Glutamatergic neuron (in vitro differentiated cells): ENCODE data around the gene ATM. TPM values are rescaled to one million over a fixed set of nuclear protein-coding genes. Genes with fewer than 3 reads are reported as not detected.

Experiments
- DNase-seq: peaks from one replicate; pipeline ENCODE4 v3.0.0; 2022
- H3K27ac Mint-ChIP-seq: one replicate; pipeline ENCODE4 v1.8.0; 2020; ENCODE audit warnings: mild to moderate bottlenecking, mixed read lengths, inconsistent platforms; ENCODE audit not compliant: unreplicated experiment
- H3K27me3 Mint-ChIP-seq: one replicate; pipeline ENCODE4 v1.8.0; 2020; ENCODE audit warnings: mild to moderate bottlenecking, moderate library complexity, mixed read lengths, inconsistent platforms; ENCODE audit not compliant: unreplicated experiment
- H3K36me3 Mint-ChIP-seq: one replicate; pipeline ENCODE4 v1.8.0; 2020; ENCODE audit warnings: mild to moderate bottlenecking, mixed read lengths, inconsistent platforms; ENCODE audit not compliant: unreplicated experiment
- H3K4me1 Mint-ChIP-seq: one replicate; pipeline ENCODE4 v1.8.0; 2020; ENCODE audit warnings: mild to moderate bottlenecking, low read depth, mixed read lengths, inconsistent platforms; ENCODE audit not compliant: unreplicated experiment
- H3K4me3 Mint-ChIP-seq: one replicate; pipeline ENCODE4 v1.8.0; 2020; ENCODE audit warnings: mild to moderate bottlenecking, mixed read lengths, inconsistent platforms; ENCODE audit not compliant: unreplicated experiment
- H3K9me3 Mint-ChIP-seq: one replicate; pipeline ENCODE4 v1.8.0; 2020; ENCODE audit warnings: mild to moderate bottlenecking, moderate library complexity, mixed read lengths, inconsistent platforms; ENCODE audit not compliant: unreplicated experiment
- CTCF ChIP-seq: fragments of 200-600 bp; sonication (generic); IDR thresholded peaks from one replicate; pipeline ENCODE4 v1.5.0; 2021; ENCODE audit not compliant: partially characterized antibody, unreplicated experiment
- total RNA-seq: library from RNA; stranded (reverse); fragmentation: NEBNext Ultra II Directional; extraction: Animal tissue kit (Norgen Biotek cat#: 25700); gene quantifications from one replicate; pipeline ENCODE4 v1.2.1, GENCODE V29; 2021; ENCODE audit not compliant: unreplicated experiment

ATM gene
- total RNA-seq, 1 donor from 2014 or later: 139 TPM

GRCh38 chr11:108316061-108316460, 93.2 kb downstream of the ATM start:
- no peaks in the 10 kb centered on the region for H3K4me1 Mint-ChIP-seq
- no peaks in the 10 kb centered on the region for H3K36me3 Mint-ChIP-seq
- H3K4me3 Mint-ChIP-seq: no peak overlapping the region
- H3K27me3 Mint-ChIP-seq: no peaks in the 10 kb centered on the region
- peaks cover 2% of the 10 kb centered on the region for H3K9me3 Mint-ChIP-seq
- no peak for DNase-seq
- H3K27ac Mint-ChIP-seq: no peak overlapping the region
- no peak for TF ChIP-seq CTCF

GRCh38 chr11:108319541-108320145, 96.8 kb downstream of the ATM start:
- H3K9me3 Mint-ChIP-seq: peaks cover 2% of the 10 kb centered on the region
- no peaks in the 10 kb centered on the region for H3K4me1 Mint-ChIP-seq
- no peaks in the 10 kb centered on the region for H3K36me3 Mint-ChIP-seq
- H3K4me3 Mint-ChIP-seq: no peak overlapping the region
- H3K27ac Mint-ChIP-seq: peak overlapping the region; percentile 1
- no peak for TF ChIP-seq CTCF
- no peak for DNase-seq
- no peaks in the 10 kb centered on the region for H3K27me3 Mint-ChIP-seq

- H3K36me3 Mint-ChIP-seq: no peaks in the 10 kb centered on the region
- DNase-seq: no peak
- no peaks in the 10 kb centered on the region for H3K4me1 Mint-ChIP-seq
- no peak overlapping the region for H3K4me3 Mint-ChIP-seq
- TF ChIP-seq CTCF: no peak
- H3K27me3 Mint-ChIP-seq: no peaks in the 10 kb centered on the region
- no peaks in the 10 kb centered on the region for H3K9me3 Mint-ChIP-seq
- H3K27ac Mint-ChIP-seq: no peak overlapping the region
Measured at GRCh38 chr11:108322666-108323065, 99.8 kb downstream of the ATM start.

- Mint-ChIP-seq H3K27ac (no peak overlapping the region), H3K36me3 (no peaks in the 10 kb centered on the region), H3K4me3 (no peak overlapping the region), H3K4me1 (no peaks in the 10 kb centered on the region), H3K27me3 (no peaks in the 10 kb centered on the region), H3K9me3 (no peaks in the 10 kb centered on the region)
- no peak for DNase-seq
- TF ChIP-seq CTCF: no peak
Measured at GRCh38 chr11:108324587-108324986, 101.7 kb downstream of the ATM start.

GRCh38 chr11:108333403-108333899, 110.6 kb downstream of the ATM start:
- DNase-seq: no peak
- no peaks in the 10 kb centered on the region for H3K9me3 Mint-ChIP-seq
- no peaks in the 10 kb centered on the region for H3K27me3 Mint-ChIP-seq
- no peak overlapping the region for H3K4me3 Mint-ChIP-seq
- H3K4me1 Mint-ChIP-seq: no peaks in the 10 kb centered on the region
- no peak overlapping the region for H3K27ac Mint-ChIP-seq
- H3K36me3 Mint-ChIP-seq: no peaks in the 10 kb centered on the region
- no peak for TF ChIP-seq CTCF
